DMS53 (cell line): ENCODE measurements around the gene PTPRM.
A peak's percentile ranks its signal among the peaks of the same experiment; 100 is the strongest.

Source experiments
- DNase-seq: peaks from one replicate; lab custom pipeline; 2025; lab: John Stamatoyannopoulos, UW

The PTPRM gene

GRCh38 chr18:7755753-7756475, 188.8 kb downstream of the PTPRM start:
- no peak for DNase-seq

GRCh38 chr18:7757175-7757574, 190.1 kb downstream of the PTPRM start:
- DNase-seq = peak; percentile 22

GRCh38 chr18:7758764-7759163, 191.6 kb downstream of the PTPRM start:
- DNase-seq = no peak

GRCh38 chr18:7760967-7761948, 194.1 kb downstream of the PTPRM start:
- no peak for DNase-seq

GRCh38 chr18:7764405-7764804, 197.3 kb downstream of the PTPRM start:
- DNase-seq = no peak

GRCh38 chr18:7766346-7766745, 199.2 kb downstream of the PTPRM start:
- no peak for DNase-seq

GRCh38 chr18:7766817-7767216, 199.7 kb downstream of the PTPRM start:
- no peak for DNase-seq

GRCh38 chr18:7770908-7771307, 203.8 kb downstream of the PTPRM start:
- no peak for DNase-seq

- no peak for DNase-seq
These were observed 205.4 kb downstream of the PTPRM start for GRCh38 chr18:7772510-7772888.

GRCh38 chr18:7772951-7773350, 205.8 kb downstream of the PTPRM start:
- no peak for DNase-seq

GRCh38 chr18:7775128-7775527, 208.0 kb downstream of the PTPRM start:
- DNase-seq = no peak

GRCh38 chr18:7775843-7776242, 208.7 kb downstream of the PTPRM start:
- DNase-seq = peak; percentile 39

- DNase-seq = no peak
These were observed 211.1 kb downstream of the PTPRM start for GRCh38 chr18:7778181-7778580.

GRCh38 chr18:7779211-7779610, 212.1 kb downstream of the PTPRM start:
- DNase-seq = no peak

GRCh38 chr18:7784171-7784570, 217.1 kb downstream of the PTPRM start:
- DNase-seq = peak; percentile 53

- DNase-seq = peak; percentile 58
These were observed 219.5 kb downstream of the PTPRM start for GRCh38 chr18:7786569-7786968.

- DNase-seq = no peak
These were observed 220.2 kb downstream of the PTPRM start for GRCh38 chr18:7787339-7787738.

GRCh38 chr18:7789856-7790552, 222.9 kb downstream of the PTPRM start:
- DNase-seq = peak; percentile 87

- no peak for DNase-seq
These were observed 226.0 kb downstream of the PTPRM start for GRCh38 chr18:7793100-7793499.

GRCh38 chr18:7803956-7804469, 236.9 kb downstream of the PTPRM start:
- no peak for DNase-seq

GRCh38 chr18:7805096-7805495, 238.0 kb downstream of the PTPRM start:
- no peak for DNase-seq

- no peak for DNase-seq
These were observed 238.8 kb downstream of the PTPRM start for GRCh38 chr18:7805880-7806279.
